HEK293 (cell line): ENCODE measurements around the gene PRAF2.
A peak's percentile ranks its signal among the peaks of the same experiment; 100 is the strongest.

ENCODE experiments used
- BCL11B ChIP-seq: fragments of 450-650 bp; formaldehyde crosslinking; IDR thresholded peaks from 2 replicates; pipeline ENCODE4 v1.5.1; 2016; ENCODE audit warnings: low read depth, missing biosample characterization, missing genetic modification characterization
- GFI1B ChIP-seq: fragments of 450-650 bp; formaldehyde crosslinking; IDR thresholded peaks from 2 replicates; pipeline ENCODE4 v1.5.1; 2016; ENCODE audit warnings: missing biosample characterization, missing genetic modification characterization
- GLIS2 ChIP-seq: fragments of 450-650 bp; formaldehyde crosslinking; IDR thresholded peaks from 2 replicates; pipeline ENCODE4 v1.5.1; 2016; ENCODE audit warnings: missing biosample characterization, missing genetic modification characterization
- IKZF3 ChIP-seq: fragments of 450-650 bp; IDR thresholded peaks from 2 replicates; pipeline ENCODE4 v1.5.0; 2018; ENCODE audit warnings: missing biosample characterization, mild to moderate bottlenecking, missing genetic modification characterization, moderate library complexity
- KLF8 ChIP-seq: fragments of 450-650 bp; formaldehyde crosslinking; IDR thresholded peaks from 2 replicates; pipeline ENCODE4 v1.5.1; 2016; ENCODE audit warnings: missing biosample characterization, missing genetic modification characterization
- KLF9 ChIP-seq: fragments of 450-650 bp; formaldehyde crosslinking; IDR thresholded peaks from 2 replicates; pipeline ENCODE4 v1.5.1; 2016; ENCODE audit warnings: missing biosample characterization, missing genetic modification characterization, low read depth
- OSR2 ChIP-seq: fragments of 450-650 bp; formaldehyde crosslinking; IDR thresholded peaks from 2 replicates; pipeline ENCODE4 v1.5.1; 2016; ENCODE audit warnings: missing biosample characterization, missing genetic modification characterization
- PRDM10 ChIP-seq: fragments of 450-650 bp; formaldehyde crosslinking; IDR thresholded peaks from 2 replicates; pipeline ENCODE4 v1.5.1; 2016; ENCODE audit warnings: missing biosample characterization, missing genetic modification characterization
- RBAK ChIP-seq: fragments of 450-650 bp; formaldehyde crosslinking; IDR thresholded peaks from 2 replicates; pipeline ENCODE4 v1.5.1; 2016; ENCODE audit warnings: missing biosample characterization, missing genetic modification characterization
- TCF7L2 ChIP-seq: IDR thresholded peaks from 2 replicates; pipeline ENCODE4 v1.6.1; 2011; ENCODE audit warnings: low read depth, mild to moderate bottlenecking, inconsistent platforms, low read length, moderate library complexity, borderline replicate concordance
- TRIM28 ChIP-seq: IDR thresholded peaks from 2 replicates; pipeline ENCODE4 v1.6.1; 2011; ENCODE audit warnings: low read length, control low read depth, borderline replicate concordance
- ZFP41 ChIP-seq: fragments of 450-650 bp; formaldehyde crosslinking; IDR thresholded peaks from 2 replicates; pipeline ENCODE4 v1.5.1; 2016; ENCODE audit warnings: missing biosample characterization, missing genetic modification characterization, borderline replicate concordance
- ZNF184 ChIP-seq: fragments of 450-650 bp; IDR thresholded peaks from 2 replicates; pipeline ENCODE4 v1.5.1; 2018; ENCODE audit warnings: missing biosample characterization, mild to moderate bottlenecking, missing genetic modification characterization
- ZNF211 ChIP-seq: fragments of 450-650 bp; formaldehyde crosslinking; IDR thresholded peaks from 2 replicates; pipeline ENCODE4 v1.5.1; 2016; ENCODE audit warnings: low read depth, missing biosample characterization, missing genetic modification characterization
- ZNF239 ChIP-seq: fragments of 450-650 bp; formaldehyde crosslinking; IDR thresholded peaks from 2 replicates; pipeline ENCODE4 v1.5.1; 2016; ENCODE audit warnings: missing biosample characterization, missing genetic modification characterization
- ZNF350 ChIP-seq: fragments of 450-650 bp; formaldehyde crosslinking; IDR thresholded peaks from 2 replicates; pipeline ENCODE4 v1.5.0; 2017; ENCODE audit warnings: missing biosample characterization, mild to moderate bottlenecking, missing genetic modification characterization
- ZNF423 ChIP-seq: fragments of 450-650 bp; formaldehyde crosslinking; IDR thresholded peaks from 2 replicates; pipeline ENCODE4 v1.5.1; 2016; ENCODE audit warnings: missing biosample characterization, missing genetic modification characterization
- ZNF521 ChIP-seq: fragments of 450-650 bp; formaldehyde crosslinking; IDR thresholded peaks from 2 replicates; pipeline ENCODE4 v1.5.1; 2017; ENCODE audit warnings: missing biosample characterization, mild to moderate bottlenecking, missing genetic modification characterization
- ZNF529 ChIP-seq: fragments of 450-650 bp; formaldehyde crosslinking; IDR thresholded peaks from 2 replicates; pipeline ENCODE4 v1.5.1; 2017; ENCODE audit warnings: missing genetic modification characterization, missing biosample characterization; ENCODE audit not compliant: insufficient replicate concordance
- ZNF530 ChIP-seq: fragments of 450-650 bp; formaldehyde crosslinking; IDR thresholded peaks from 2 replicates; pipeline ENCODE4 v1.5.1; 2016; ENCODE audit warnings: low read depth, missing biosample characterization, missing genetic modification characterization
- ZSCAN18 ChIP-seq: fragments of 450-650 bp; formaldehyde crosslinking; IDR thresholded peaks from 2 replicates; pipeline ENCODE4 v1.5.1; 2016; ENCODE audit warnings: missing biosample characterization, missing genetic modification characterization
- ZSCAN5A ChIP-seq: fragments of 450-650 bp; formaldehyde crosslinking; IDR thresholded peaks from 2 replicates; pipeline ENCODE4 v1.5.1; 2016; ENCODE audit warnings: missing biosample characterization, missing genetic modification characterization
- TF ChIP-seq, protein P1 (sequence below): fragments of 450-650 bp; formaldehyde crosslinking; IDR thresholded peaks from 2 replicates; pipeline ENCODE4 v1.5.1; 2016; ENCODE audit warnings: missing biosample characterization, missing genetic modification characterization
- TF ChIP-seq, protein P2 (sequence below): sonication (generic); formaldehyde crosslinking; IDR thresholded peaks from 2 replicates; pipeline ENCODE4 v1.8.1; 2022; ENCODE audit warnings: mild to moderate bottlenecking, moderate library complexity, missing genetic modification reagents
- TF ChIP-seq, protein P3 (sequence below): fragments of 450-650 bp; formaldehyde crosslinking; IDR thresholded peaks from 2 replicates; pipeline ENCODE4 v1.5.1; 2016; ENCODE audit warnings: missing biosample characterization, missing genetic modification characterization

Gene PRAF2

DNA sequence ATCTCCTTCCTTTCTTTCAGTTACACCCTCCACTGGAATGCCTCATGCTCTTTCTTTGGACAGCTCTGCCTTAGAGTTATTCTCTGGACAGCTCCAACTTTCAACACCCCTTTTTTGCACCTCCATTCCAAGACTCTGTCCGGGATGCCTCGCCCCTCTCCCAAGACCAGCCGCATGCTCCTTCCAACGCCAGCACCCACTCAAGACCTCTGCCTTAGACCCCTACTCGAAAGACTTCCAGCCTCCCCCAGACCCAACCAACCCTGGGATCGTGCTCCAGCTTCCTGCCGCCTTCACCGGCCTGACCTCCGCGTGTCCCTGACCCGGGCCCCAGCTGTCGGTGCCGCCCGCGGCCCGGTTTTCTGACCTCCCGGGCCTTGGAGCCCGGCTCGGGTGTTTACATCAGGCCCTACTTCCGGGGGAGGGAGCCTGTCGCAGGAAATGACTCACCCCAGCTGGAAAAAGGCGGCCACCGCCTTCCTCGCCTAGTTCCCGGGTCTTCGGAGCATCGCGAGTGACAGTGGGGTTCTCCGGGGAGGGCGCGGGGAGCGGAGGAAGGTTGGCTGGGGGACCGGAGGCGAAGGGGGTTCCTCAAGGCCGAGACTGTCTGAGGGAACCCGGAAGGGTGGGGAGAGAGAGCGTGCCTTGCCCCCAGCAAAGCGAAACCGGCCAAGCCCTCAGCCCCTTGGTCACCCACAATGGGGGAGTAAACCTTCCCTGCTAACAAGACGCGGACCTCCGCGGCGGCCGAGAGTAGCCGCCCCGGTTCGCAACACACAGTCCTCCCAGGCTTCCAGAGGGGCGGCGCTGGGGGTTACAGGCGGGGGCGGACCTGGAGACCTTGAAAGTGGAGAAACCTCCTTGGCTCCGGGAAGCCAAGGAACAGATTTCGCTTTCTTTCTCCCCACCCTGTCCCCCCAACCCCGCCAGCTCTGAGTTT is 6.0 kb upstream of the PRAF2 start, which contains the start of gene WDR45 (continued):
- no peak for TF ChIP-seq ZNF530 (tag by site-specific recombination)
- no peak for TF ChIP-seq OSR2 (tag by site-specific recombination)
- no peak for TF ChIP-seq ZFP41 (tag by site-specific recombination)
- no peak for TF ChIP-seq ZNF184 (tag by site-specific recombination)
- peak; percentile 96 for TF ChIP-seq GLIS2 (tag by site-specific recombination)
- no peak for TF ChIP-seq ZNF529 (tag by site-specific recombination)
- TF ChIP-seq TCF7L2 = no peak
- TF ChIP-seq ZSCAN18 (tag by site-specific recombination) = no peak
- no peak for TF ChIP-seq ZNF350 (tag by site-specific recombination)
- peak; percentile 80 for TF ChIP-seq KLF8 (tag by site-specific recombination)
- TF ChIP-seq TRIM28 = no peak
- no peak for TF ChIP-seq RBAK (tag by site-specific recombination)
- TF ChIP-seq, protein P1, sequence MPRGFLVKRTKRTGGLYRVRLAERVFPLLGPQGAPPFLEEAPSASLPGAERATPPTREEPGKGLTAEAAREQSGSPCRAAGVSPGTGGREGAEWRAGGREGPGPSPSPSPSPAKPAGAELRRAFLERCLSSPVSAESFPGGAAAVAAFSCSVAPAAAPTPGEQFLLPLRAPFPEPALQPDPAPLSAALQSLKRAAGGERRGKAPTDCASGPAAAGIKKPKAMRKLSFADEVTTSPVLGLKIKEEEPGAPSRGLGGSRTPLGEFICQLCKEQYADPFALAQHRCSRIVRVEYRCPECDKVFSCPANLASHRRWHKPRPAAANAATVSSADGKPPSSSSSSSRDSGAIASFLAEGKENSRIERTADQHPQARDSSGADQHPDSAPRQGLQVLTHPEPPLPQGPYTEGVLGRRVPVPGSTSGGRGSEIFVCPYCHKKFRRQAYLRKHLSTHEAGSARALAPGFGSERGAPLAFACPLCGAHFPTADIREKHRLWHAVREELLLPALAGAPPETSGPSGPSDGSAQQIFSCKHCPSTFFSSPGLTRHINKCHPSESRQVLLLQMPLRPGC (tag by site-specific recombination) = no peak
- peak; percentile 76 for TF ChIP-seq PRDM10 (tag by site-specific recombination)
- no peak for TF ChIP-seq ZNF423 (tag by site-specific recombination)
- no peak for TF ChIP-seq ZNF211 (tag by site-specific recombination)
- TF ChIP-seq ZNF521 (tag by site-specific recombination) = no peak
- TF ChIP-seq BCL11B (tag by site-specific recombination) = peak; percentile 16; the same call in 1 of the 2 replicates
- TF ChIP-seq GFI1B (tag by site-specific recombination) = no peak
- TF ChIP-seq, protein P2, sequence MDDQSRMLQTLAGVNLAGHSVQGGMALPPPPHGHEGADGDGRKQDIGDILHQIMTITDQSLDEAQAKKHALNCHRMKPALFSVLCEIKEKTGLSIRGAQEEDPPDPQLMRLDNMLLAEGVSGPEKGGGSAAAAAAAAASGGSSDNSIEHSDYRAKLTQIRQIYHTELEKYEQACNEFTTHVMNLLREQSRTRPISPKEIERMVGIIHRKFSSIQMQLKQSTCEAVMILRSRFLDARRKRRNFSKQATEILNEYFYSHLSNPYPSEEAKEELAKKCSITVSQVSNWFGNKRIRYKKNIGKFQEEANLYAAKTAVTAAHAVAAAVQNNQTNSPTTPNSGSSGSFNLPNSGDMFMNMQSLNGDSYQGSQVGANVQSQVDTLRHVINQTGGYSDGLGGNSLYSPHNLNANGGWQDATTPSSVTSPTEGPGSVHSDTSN (CRISPR knock-in tag) = no peak
- TF ChIP-seq ZSCAN5A (tag by site-specific recombination) = no peak
- peak; percentile 72 for TF ChIP-seq KLF9
- TF ChIP-seq, protein P3, sequence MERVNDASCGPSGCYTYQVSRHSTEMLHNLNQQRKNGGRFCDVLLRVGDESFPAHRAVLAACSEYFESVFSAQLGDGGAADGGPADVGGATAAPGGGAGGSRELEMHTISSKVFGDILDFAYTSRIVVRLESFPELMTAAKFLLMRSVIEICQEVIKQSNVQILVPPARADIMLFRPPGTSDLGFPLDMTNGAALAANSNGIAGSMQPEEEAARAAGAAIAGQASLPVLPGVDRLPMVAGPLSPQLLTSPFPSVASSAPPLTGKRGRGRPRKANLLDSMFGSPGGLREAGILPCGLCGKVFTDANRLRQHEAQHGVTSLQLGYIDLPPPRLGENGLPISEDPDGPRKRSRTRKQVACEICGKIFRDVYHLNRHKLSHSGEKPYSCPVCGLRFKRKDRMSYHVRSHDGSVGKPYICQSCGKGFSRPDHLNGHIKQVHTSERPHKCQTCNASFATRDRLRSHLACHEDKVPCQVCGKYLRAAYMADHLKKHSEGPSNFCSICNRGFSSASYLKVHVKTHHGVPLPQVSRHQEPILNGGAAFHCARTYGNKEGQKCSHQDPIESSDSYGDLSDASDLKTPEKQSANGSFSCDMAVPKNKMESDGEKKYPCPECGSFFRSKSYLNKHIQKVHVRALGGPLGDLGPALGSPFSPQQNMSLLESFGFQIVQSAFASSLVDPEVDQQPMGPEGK = peak; percentile 76
- TF ChIP-seq ZNF239 = no peak
- no peak for TF ChIP-seq IKZF3 (tag by site-specific recombination)
